Body of pancreas (tissue), 4 donors: ENCODE results near the gene ATRAID.

Experiments
- CTCF ChIP-seq, 7 experiments: fragments of 450-650 bp in 4 of 7; fragments of 200-600 bp in 3 of 7; sonication (generic) in 3 of 7; IDR thresholded peaks; one replicate each; pipeline ENCODE4 v1.5.1; 2016 to 2019; ENCODE audit warnings: antibody characterized with exemption in 7 of 7
- POLR2A ChIP-seq, 3 donors: fragments of 450-650 bp; IDR thresholded peaks; one replicate each; pipeline ENCODE4 v1.6.1; 2016; ENCODE audit warnings: antibody characterized with exemption in 3 of 3, mild to moderate bottlenecking in 2 of 3

- TF ChIP-seq CTCF (IDR thresholded peaks at IDR 0.05) (no peak), POLR2A (IDR thresholded peaks at IDR 0.05) (no peak)
Observed at GRCh38 chr2:27186613-27187345, 25.1 kb upstream of the ATRAID start.
